SK-N-SH (cell line): ENCODE measurements around the gene TSPAN7. TPM values are rescaled to one million over a fixed set of nuclear protein-coding genes. Genes with fewer than 3 reads are reported as not detected.

Source experiments
- CTCF ChIA-PET: fragments of 300-600, 350-600 bp; formaldehyde crosslinking; extraction: SDS; loops from one replicate; lab custom pipeline; 2021; lab: Yijun Ruan, JAX
- POLR2A ChIA-PET: fragments of 350-600 bp; sonication (Branson Sonifier 250); formaldehyde crosslinking; extraction: SDS; loops from one replicate; lab custom pipeline; 2020; ENCODE audit warnings: antibody characterized with exemption, inconsistent platforms; lab: Yijun Ruan, JAX
- DNase-seq: peaks from one replicate; pipeline ENCODE4 v3.0.0; 2012
- H2AFZ ChIP-seq: fragments of 200-600 bp; sonication (generic); 2 replicates; pipeline ENCODE4 v1.8.1; 2016; ENCODE audit warnings: antibody characterized with exemption, mild to moderate bottlenecking, low read depth
- H3F3A ChIP-seq: fragments of 200-600 bp; sonication (generic); replicated peaks from 2 replicates; pipeline ENCODE3; 2016; ENCODE audit warnings: antibody characterized with exemption, mild to moderate bottlenecking; ENCODE audit not compliant: insufficient read depth
- H3K27ac ChIP-seq, 2 experiments: fragments of 200-500 bp in 1 of 2; fragments of 200-600 bp in 1 of 2; sonication (Bioruptor generic) in 1 of 2; sonication (generic), shearing (Covaris generic) in 1 of 2; 2 replicates each; pipeline versions ENCODE4 v1.5.1 to v1.6.1; 2014 to 2016; ENCODE audit warnings: low read depth in 2 of 2, inconsistent platforms in 1 of 2, low read length in 1 of 2, mild to moderate bottlenecking in 1 of 2, mixed read lengths in 1 of 2
- H3K27me3 ChIP-seq: fragments of 200-600 bp; sonication (generic), shearing (Covaris generic); 2 replicates; pipeline ENCODE4 v1.6.1; 2016; ENCODE audit warnings: mixed run types; ENCODE audit not compliant: insufficient read depth
- H3K36me3 ChIP-seq, 2 experiments: fragments of 200-500 bp in 1 of 2; fragments of 200-600 bp in 1 of 2; sonication (Bioruptor generic) in 1 of 2; sonication (generic) in 1 of 2; replicated peaks in 1 of 2; 2 replicates each; pipeline versions ENCODE3 to v1.5.1; 2014 to 2016; ENCODE audit warnings: low read length in 1 of 2, mild to moderate bottlenecking in 1 of 2; ENCODE audit not compliant: insufficient read depth in 2 of 2, control insufficient read depth in 1 of 2
- H3K4me1 ChIP-seq, 2 experiments: fragments of 200-500 bp in 1 of 2; fragments of 200-600 bp in 1 of 2; sonication (Bioruptor generic) in 1 of 2; sonication (generic), shearing (Covaris generic) in 1 of 2; 2 replicates each; pipeline versions ENCODE4 v1.5.1 to v1.6.1; 2014 to 2016; ENCODE audit warnings: low read depth in 1 of 2, low read length in 1 of 2, mixed run types in 1 of 2; ENCODE audit not compliant: insufficient read depth in 2 of 2, control insufficient read depth in 1 of 2
- H3K4me2 ChIP-seq: fragments of 200-600 bp; sonication (generic), shearing (Covaris generic); 2 replicates; pipeline ENCODE4 v1.6.1; 2017; ENCODE audit warnings: mixed run types
- H3K4me3 ChIP-seq, 2 experiments: fragments of 200-500 bp in 1 of 2; fragments of 200-600 bp in 1 of 2; sonication (Bioruptor generic) in 1 of 2; sonication (generic), shearing (Covaris generic) in 1 of 2; 2 replicates each; pipeline versions ENCODE4 v1.5.1 to v1.8.1; 2014 to 2016; ENCODE audit warnings: low read depth in 2 of 2, inconsistent platforms in 1 of 2, low read length in 1 of 2, mild to moderate bottlenecking in 1 of 2, mixed read lengths in 1 of 2, moderate library complexity in 1 of 2
- H3K79me2 ChIP-seq: fragments of 200-600 bp; sonication (generic); 2 replicates; pipeline ENCODE4 v1.8.1; 2017; ENCODE audit warnings: mild to moderate bottlenecking; ENCODE audit not compliant: insufficient read depth
- H3K9ac ChIP-seq: fragments of 200-600 bp; sonication (generic); 2 replicates; pipeline ENCODE4 v1.6.1; 2017; ENCODE audit warnings: mixed run types
- H3K9me2 ChIP-seq: fragments of 200-600 bp; sonication (generic); 2 replicates; pipeline ENCODE4 v1.6.1; 2017; ENCODE audit warnings: mixed run types
- H3K9me3 ChIP-seq: fragments of 200-600 bp; sonication (generic); 2 replicates; pipeline ENCODE4 v1.6.1; 2017; ENCODE audit warnings: mixed run types, mild to moderate bottlenecking, moderate library complexity
- H4K20me1 ChIP-seq: fragments of 200-600 bp; sonication (generic); 2 replicates; pipeline ENCODE4 v1.6.1; 2017; ENCODE audit warnings: mild to moderate bottlenecking, mixed run types; ENCODE audit not compliant: insufficient read depth
- CHD2 ChIP-seq: fragments of 150-350 bp; IDR thresholded peaks from 2 replicates; pipeline ENCODE4 v1.6.1; 2018; ENCODE audit warnings: low read length; ENCODE audit not compliant: partially characterized antibody
- CTCF ChIP-seq: fragments of 200-600 bp; sonication (generic); IDR thresholded peaks from 2 replicates; pipeline ENCODE4 v1.6.1; 2017; ENCODE audit warnings: antibody characterized with exemption, mild to moderate bottlenecking, moderate library complexity
- FOSL2 ChIP-seq: IDR thresholded peaks from 2 replicates; pipeline ENCODE4 v1.4.0; 2012; ENCODE audit warnings: low read depth, mild to moderate bottlenecking, moderate library complexity, borderline replicate concordance
- FOXJ3 ChIP-seq: sonication (generic); formaldehyde crosslinking; IDR thresholded peaks from 2 replicates; pipeline ENCODE4 v1.5.1; 2020; ENCODE audit warnings: mild to moderate bottlenecking, missing genetic modification reagents
- GABPA ChIP-seq: IDR thresholded peaks from 2 replicates; pipeline ENCODE4 v1.4.0; 2012; ENCODE audit warnings: low read depth, mild to moderate bottlenecking
- GATA2 ChIP-seq: sonication (generic); formaldehyde crosslinking; IDR thresholded peaks from 2 replicates; pipeline ENCODE4 v1.5.0; 2020; ENCODE audit warnings: mild to moderate bottlenecking, missing genetic modification reagents
- IRF3 ChIP-seq: fragments of 150-350 bp; IDR thresholded peaks from 2 replicates; pipeline ENCODE4 v1.6.1; 2016; ENCODE audit warnings: mild to moderate bottlenecking, low read depth, low read length
- JUND ChIP-seq: IDR thresholded peaks from 2 replicates; pipeline ENCODE4 v1.4.0; 2012
- MEF2A ChIP-seq: IDR thresholded peaks from 2 replicates; pipeline ENCODE4 v1.4.0; 2012; ENCODE audit warnings: low read depth, borderline replicate concordance
- NFIC ChIP-seq: IDR thresholded peaks from 2 replicates; pipeline ENCODE4 v1.4.0; 2012; ENCODE audit warnings: borderline replicate concordance
- PBX3 ChIP-seq: IDR thresholded peaks from 2 replicates; pipeline ENCODE4; 2012
- POLR2AphosphoS5 ChIP-seq: IDR thresholded peaks from 2 replicates; pipeline ENCODE4 v1.6.1; 2012; ENCODE audit warnings: low read depth, low read length
- RAD21 ChIP-seq: IDR thresholded peaks from 2 replicates; pipeline ENCODE4 v1.6.1; 2012; ENCODE audit warnings: mild to moderate bottlenecking, low read length
- RXRA ChIP-seq: IDR thresholded peaks from 2 replicates; pipeline ENCODE4 v1.4.0; 2012; ENCODE audit warnings: low read depth, mild to moderate bottlenecking, borderline replicate concordance
- SIN3A ChIP-seq: IDR thresholded peaks from 2 replicates; pipeline ENCODE4 v1.6.1; 2012; ENCODE audit warnings: low read depth, mild to moderate bottlenecking, low read length, moderate library complexity, borderline replicate concordance
- SMC3 ChIP-seq: IDR thresholded peaks from 2 replicates; pipeline ENCODE4 v1.6.1; 2012; ENCODE audit warnings: low read depth, low read length, improper control_type of control experiment
- TEAD4 ChIP-seq: IDR thresholded peaks from 2 replicates; pipeline ENCODE4 v1.4.0; 2012; ENCODE audit warnings: mild to moderate bottlenecking, borderline replicate concordance; ENCODE audit not compliant: insufficient read depth
- USF1 ChIP-seq: IDR thresholded peaks from 2 replicates; pipeline ENCODE4 v1.4.0; 2012; ENCODE audit warnings: low read depth, borderline replicate concordance
- YY1 ChIP-seq: IDR thresholded peaks from 2 replicates; pipeline ENCODE4 v1.4.0; 2012; ENCODE audit warnings: low read depth, mild to moderate bottlenecking
- WGBS: methylation state at CpG from one replicate; pipeline ENCODE4 v1.1.6; 2017; ENCODE audit warnings: low lambda C conversion rate; 5-methylcytosine and 5-hydroxymethylcytosine counted together
- polyA plus RNA-seq, 3 experiments: library from polyadenylated mRNA; depleted of rRNA; stranded (reverse); fragments of >200 nt; gene quantifications; 2 replicates each; pipeline ENCODE4 v1.2.3, GENCODE V29; 2012

The TSPAN7 gene
- polyA plus RNA-seq, 1 of the 3 experiments (the other 2 are of a cell fraction): 0.39 TPM

- ChIA-PET CTCF (interaction anchor here (0.6 to 1.1 kb wide), 2 partner anchors 24 to 26 kb away, joined by 3 to 4 read pairs; no protein-coding TSS in a partner anchor), POLR2A (no interaction called here)
- Histone ChIP-seq H3K4me2 (no peak overlapping the region), H4K20me1 (no peaks in the 10 kb centered on the region), H3K27me3 (no peaks in the 10 kb centered on the region; the same call in none of the 2 replicates), H3F3A (no peaks in the 10 kb centered on the region), H3K9me3 (no peaks in the 10 kb centered on the region), H2AFZ (no peak overlapping the region), H3K9me2 (no peaks in the 10 kb centered on the region), H3K27ac (no peak overlapping the region), H3K4me3 (no peak overlapping the region), H3K79me2 (no peaks in the 10 kb centered on the region), H3K4me1 (no peaks in the 10 kb centered on the region), H3K9ac (no peak overlapping the region)
- WGBS: 10% methylated on average over 2 of the region's 2 CpGs
- DNase-seq: no peak
- TF ChIP-seq USF1 (no peak), CHD2 (no peak), POLR2AphosphoS5 (no peak), RXRA (no peak)
- TF ChIP-seq, all 33 proteins: peak for 0
- no peaks in the 10 kb centered on the region for H3K36me3 ChIP-seq
Measured at GRCh38 chrX:38682095-38682494, 120.8 kb downstream of the TSPAN7 start.

- H3K27me3 ChIP-seq: no peaks in the 10 kb centered on the region
- ChIA-PET POLR2A (no interaction called here), CTCF (no interaction called here)
- no peak overlapping the region for H3K27ac ChIP-seq
- H3K36me3 ChIP-seq: no peaks in the 10 kb centered on the region
- no peaks in the 10 kb centered on the region for H4K20me1 ChIP-seq
- H2AFZ ChIP-seq: 0 out of 2 replicates have a peak overlapping the region, but pooled peaks have one; percentile 1
- H3K4me1 ChIP-seq: no peaks in the 10 kb centered on the region
- no peak for TF ChIP-seq FOXJ3 (CRISPR knock-in tag)
- no peak for TF ChIP-seq POLR2AphosphoS5
- TF ChIP-seq GABPA: no peak
- no peak for TF ChIP-seq RAD21
- no peak for TF ChIP-seq SMC3
- no peak for TF ChIP-seq SIN3A
- TF ChIP-seq PBX3: no peak
- TF ChIP-seq TEAD4: no peak
- no peak for TF ChIP-seq JUND
- H3K79me2 ChIP-seq: no peaks in the 10 kb centered on the region
- DNase-seq: no peak
- H3K9ac ChIP-seq: no peak overlapping the region
- H3K9me3 ChIP-seq: no peaks in the 10 kb centered on the region
- no peaks in the 10 kb centered on the region for H3K9me2 ChIP-seq
- H3K4me2 ChIP-seq: no peak overlapping the region
- H3K4me3 ChIP-seq: no peak overlapping the region
- H3F3A ChIP-seq: peaks cover 3% of the 10 kb centered on the region
Measured at GRCh38 chrX:38692961-38693360, 131.6 kb downstream of the TSPAN7 start.

DNA sequence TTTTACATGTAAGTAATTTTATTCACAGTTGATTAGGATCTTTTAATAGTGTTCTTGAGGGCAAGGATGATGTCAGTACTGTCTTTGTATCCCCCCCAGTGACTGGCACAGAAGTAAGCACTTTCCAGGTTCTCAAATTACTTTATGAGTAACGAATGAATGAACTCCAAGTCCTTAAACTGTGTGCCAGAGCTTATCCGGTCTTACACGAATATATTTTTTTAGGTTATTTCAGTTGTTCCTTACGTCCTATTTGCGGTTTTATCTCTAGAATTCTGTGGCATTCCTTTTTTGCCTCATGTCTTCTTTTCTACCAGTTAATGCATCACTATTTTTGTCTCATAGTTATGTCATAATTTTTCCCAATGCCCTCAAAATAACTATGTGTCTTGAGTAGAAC is 133.1 kb downstream of the TSPAN7 start:
- Histone ChIP-seq H3K27me3 (no peaks in the 10 kb centered on the region), H3K9me2 (no peaks in the 10 kb centered on the region), H3F3A (peaks cover 3% of the 10 kb centered on the region), H3K27ac (no peak overlapping the region), H3K36me3 (no peaks in the 10 kb centered on the region), H3K4me3 (no peak overlapping the region), H3K79me2 (no peaks in the 10 kb centered on the region), H4K20me1 (no peaks in the 10 kb centered on the region), H2AFZ (no peak overlapping the region), H3K4me2 (no peak overlapping the region), H3K9me3 (no peaks in the 10 kb centered on the region), H3K9ac (no peak overlapping the region), H3K4me1 (no peaks in the 10 kb centered on the region)
- DNase-seq: no peak
- ChIA-PET POLR2A (no interaction called here), CTCF (no interaction called here)
- WGBS: 28% methylated on average over 5 of the region's 5 CpGs
- TF ChIP-seq POLR2AphosphoS5 (no peak), CTCF (no peak), GATA2 (CRISPR knock-in tag) (no peak), IRF3 (no peak), FOSL2 (no peak), NFIC (no peak), PBX3 (no peak), MEF2A (no peak), YY1 (no peak)
